Thoracic aorta (tissue), 2 donors: ENCODE data around the gene GPSM1. TPM values are rescaled to one million over a fixed set of nuclear protein-coding genes. Genes with fewer than 3 reads are reported as not detected.

Source experiments
- ATAC-seq: fragments of 150-250 bp; one replicate; pipeline ENCODE4 v1.8.0; 2017; ENCODE audit warnings: low read depth; ENCODE audit not compliant: insufficient number of reproducible peaks, low FRiP score
- DNase-seq: peaks from one replicate; pipeline ENCODE4 v3.0.0-alpha.2; 2020; ENCODE audit warnings: low spot score
- H3K27ac ChIP-seq, 2 donors: fragments of 200-600 bp; sonication (generic); 1 replicate in 1 of 2; 2 replicates in 1 of 2; pipeline ENCODE4 v1.5.1; 2016; ENCODE audit warnings: mild to moderate bottlenecking in 2 of 2, moderate library complexity in 2 of 2
- H3K27me3 ChIP-seq: fragments of 200-600 bp; sonication (generic); replicated peaks from 2 replicates; pipeline ENCODE4 v1.6.0; 2016; ENCODE audit warnings: mild to moderate bottlenecking; ENCODE audit not compliant: insufficient read depth
- H3K36me3 ChIP-seq: fragments of 200-600 bp; sonication (generic); one replicate; pipeline ENCODE4 v1.5.1; 2016
- H3K4me1 ChIP-seq, 2 donors: fragments of 200-600 bp; sonication (generic); 1 replicate in 1 of 2; 2 replicates in 1 of 2; pipeline versions ENCODE4 v1.5.1 to v1.6.0; 2016; ENCODE audit warnings: low read depth in 2 of 2, mild to moderate bottlenecking in 1 of 2; ENCODE audit not compliant: control insufficient read depth in 1 of 2
- H3K4me3 ChIP-seq: fragments of 200-600 bp; sonication (generic); 2 replicates; pipeline ENCODE4 v1.5.1; 2016; ENCODE audit warnings: mild to moderate bottlenecking
- H3K9me3 ChIP-seq: fragments of 200-600 bp; sonication (generic); 2 replicates; pipeline ENCODE4 v1.5.1; 2016
- CTCF ChIP-seq: fragments of 200-600 bp; sonication (generic); IDR thresholded peaks from one replicate; pipeline ENCODE4 v1.5.1; 2019; ENCODE audit warnings: antibody characterized with exemption
- total RNA-seq, 2 donors: library from RNA; depleted of rRNA; stranded (reverse); fragments of >200 nt; gene quantifications; one replicate each; pipeline versions ENCODE4 v1.1.0 to v1.2.3, GENCODE V29; 2016

GPSM1 gene
- total RNA-seq, 2 donors from 2014 or later, result 29.2 to 33.6 TPM

DNA sequence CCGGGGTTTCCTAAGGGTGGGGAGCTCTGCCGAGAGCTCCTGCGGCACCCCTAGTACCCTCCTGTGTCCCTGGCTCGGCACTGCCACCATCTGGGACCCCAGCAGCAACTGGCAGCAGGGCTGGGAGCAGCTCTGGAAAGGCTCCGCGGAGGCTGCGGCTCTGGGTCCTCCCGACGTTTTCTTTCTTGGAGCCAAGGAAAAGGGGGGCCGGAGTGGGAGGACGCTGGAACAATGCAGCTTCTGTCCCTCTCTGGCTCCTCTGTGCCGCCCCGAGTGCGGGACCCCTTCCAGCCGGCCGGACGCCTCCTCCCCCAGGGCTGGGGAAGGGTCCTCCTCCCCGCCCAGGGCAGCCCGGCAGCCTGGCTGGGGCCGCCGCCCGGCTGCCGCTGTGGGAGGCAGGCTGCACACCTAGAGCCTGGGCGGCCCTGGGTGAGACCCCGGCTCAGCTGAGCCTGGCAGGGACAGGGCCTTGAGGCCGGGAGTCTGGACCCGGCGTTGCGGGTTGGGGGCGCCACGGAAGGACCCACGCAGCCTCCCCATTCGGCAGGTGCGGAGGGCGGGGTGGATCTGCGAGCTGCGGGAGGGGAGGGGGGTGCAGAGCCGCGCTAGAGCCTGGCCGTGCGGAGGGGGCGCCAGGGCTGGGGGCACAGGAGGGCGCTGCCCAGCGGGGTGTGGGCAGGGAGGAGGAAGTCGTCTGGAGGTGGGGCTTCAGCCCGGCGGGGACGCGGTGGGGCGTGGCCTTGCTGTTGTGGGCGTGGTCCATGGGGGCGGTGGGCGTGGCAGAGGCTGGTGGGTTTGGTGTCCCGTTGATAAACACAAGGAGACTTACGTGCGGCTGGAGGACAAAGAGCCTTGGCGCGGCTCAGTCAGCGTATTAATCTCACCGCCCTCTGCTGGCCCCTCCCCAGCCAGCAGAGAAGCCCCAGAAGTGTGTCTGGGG lies 15.1 kb downstream of the GPSM1 start:
- peak overlapping the region; percentile 71 for H3K4me3 ChIP-seq
- H3K4me1 ChIP-seq, result peaks cover 4 to 40% of the 10 kb centered on the region in 2 donors
- peak overlapping the region in 1 of 2 donors; percentile 5 for H3K27ac ChIP-seq
- H3K27me3 ChIP-seq, result no peaks in the 10 kb centered on the region
- peaks cover 12% of the 10 kb centered on the region for H3K36me3 ChIP-seq
- no peak for ATAC-seq
- DNase-seq, result no peak
- no peak for TF ChIP-seq CTCF
- H3K9me3 ChIP-seq, result no peaks in the 10 kb centered on the region

- H3K27ac ChIP-seq, result peak overlapping the region in 1 of 2 donors; percentile 21
- ATAC-seq, result no peak
- H3K27me3 ChIP-seq, result no peaks in the 10 kb centered on the region
- TF ChIP-seq CTCF, result no peak
- peak overlapping the region; percentile 71 for H3K4me3 ChIP-seq
- no peak for DNase-seq
- H3K36me3 ChIP-seq, result peaks cover 6% of the 10 kb centered on the region
- H3K4me1 ChIP-seq, result peaks cover 4 to 40% of the 10 kb centered on the region in 2 donors
- H3K9me3 ChIP-seq, result no peaks in the 10 kb centered on the region
Measured at GRCh38 chr9:136343121-136343883, 16.0 kb downstream of the GPSM1 start.

GRCh38 chr9:136343884-136344269 lies 16.5 kb downstream of the GPSM1 start:
- H3K27ac ChIP-seq, result no peak overlapping the region
- no peaks in the 10 kb centered on the region for H3K27me3 ChIP-seq
- DNase-seq, result no peak
- no peaks in the 10 kb centered on the region for H3K9me3 ChIP-seq
- no peak for TF ChIP-seq CTCF
- ATAC-seq, result no peak
- H3K4me3 ChIP-seq, result no peak overlapping the region
- peaks cover 4 to 40% of the 10 kb centered on the region in 2 donors for H3K4me1 ChIP-seq
- peaks cover 6% of the 10 kb centered on the region for H3K36me3 ChIP-seq

DNA sequence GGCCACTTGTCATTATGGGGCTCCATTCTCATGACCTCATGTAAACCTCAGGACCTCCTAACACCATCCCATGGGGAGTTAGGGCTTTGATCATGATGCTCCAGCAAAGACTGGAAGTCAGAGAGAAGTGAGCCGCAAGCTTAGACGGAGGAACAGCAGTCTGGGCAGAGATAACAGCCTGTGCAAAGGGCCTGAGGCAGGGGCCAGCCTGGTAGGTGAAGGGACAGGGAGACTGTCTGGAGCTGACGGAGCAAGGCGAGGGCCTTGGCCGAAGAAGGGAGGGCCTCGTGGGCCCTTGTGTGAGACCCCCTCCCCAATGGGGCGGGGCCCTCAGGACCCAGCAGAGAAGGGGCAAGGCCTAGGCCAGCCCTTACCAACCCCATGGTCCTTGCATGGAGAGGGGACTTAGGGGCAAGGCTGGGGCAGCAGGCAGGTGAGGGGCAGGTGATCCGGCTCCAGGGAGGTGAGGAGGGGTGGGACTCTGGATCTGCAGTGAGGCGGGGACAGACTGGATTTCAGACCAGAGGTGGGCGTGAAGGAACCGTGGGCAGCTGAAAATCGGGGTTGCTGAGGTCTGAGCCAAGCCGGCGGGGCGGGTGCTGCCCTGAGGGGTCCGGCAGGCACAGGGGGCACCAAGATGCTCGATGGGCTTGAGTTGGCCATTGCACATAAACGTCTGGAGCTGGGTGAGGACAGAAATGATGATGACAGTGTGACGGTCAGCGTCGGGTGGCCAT lies 17.4 kb downstream of the GPSM1 start:
- H3K36me3 ChIP-seq, result peaks cover 6% of the 10 kb centered on the region
- H3K9me3 ChIP-seq, result no peaks in the 10 kb centered on the region
- H3K27me3 ChIP-seq, result no peaks in the 10 kb centered on the region
- peak overlapping the region; percentile 81 to 86 for H3K27ac ChIP-seq
- no peak for TF ChIP-seq CTCF
- DNase-seq (no peak), ATAC-seq (no peak)
- H3K4me3 ChIP-seq, result peak overlapping the region; percentile 73
- peaks cover 4 to 40% of the 10 kb centered on the region in 2 donors for H3K4me1 ChIP-seq
